ENCODE measurements around the gene HIVEP2.

Gene HIVEP2

DNA sequence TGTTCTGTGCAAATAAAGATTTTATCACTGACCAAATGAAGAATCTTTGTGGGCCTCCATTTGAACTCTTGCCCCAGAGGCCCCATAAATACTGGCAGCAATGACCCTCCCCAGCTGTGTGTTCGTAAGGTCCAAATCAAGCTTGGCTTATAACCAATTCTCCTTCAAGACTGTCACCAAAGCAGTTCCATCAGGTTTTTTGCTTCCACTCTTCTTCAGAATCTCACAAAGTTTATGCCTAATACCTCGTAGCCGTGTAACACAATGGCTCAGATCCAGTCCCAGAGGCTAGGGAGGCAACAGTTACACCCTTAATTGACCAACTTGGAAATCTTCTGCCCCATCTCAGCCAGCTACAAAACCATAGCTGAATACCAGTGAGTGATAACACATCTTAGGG, 120.5 kb downstream of the HIVEP2 start:
- TF ChIP-seq, protein P1, sequence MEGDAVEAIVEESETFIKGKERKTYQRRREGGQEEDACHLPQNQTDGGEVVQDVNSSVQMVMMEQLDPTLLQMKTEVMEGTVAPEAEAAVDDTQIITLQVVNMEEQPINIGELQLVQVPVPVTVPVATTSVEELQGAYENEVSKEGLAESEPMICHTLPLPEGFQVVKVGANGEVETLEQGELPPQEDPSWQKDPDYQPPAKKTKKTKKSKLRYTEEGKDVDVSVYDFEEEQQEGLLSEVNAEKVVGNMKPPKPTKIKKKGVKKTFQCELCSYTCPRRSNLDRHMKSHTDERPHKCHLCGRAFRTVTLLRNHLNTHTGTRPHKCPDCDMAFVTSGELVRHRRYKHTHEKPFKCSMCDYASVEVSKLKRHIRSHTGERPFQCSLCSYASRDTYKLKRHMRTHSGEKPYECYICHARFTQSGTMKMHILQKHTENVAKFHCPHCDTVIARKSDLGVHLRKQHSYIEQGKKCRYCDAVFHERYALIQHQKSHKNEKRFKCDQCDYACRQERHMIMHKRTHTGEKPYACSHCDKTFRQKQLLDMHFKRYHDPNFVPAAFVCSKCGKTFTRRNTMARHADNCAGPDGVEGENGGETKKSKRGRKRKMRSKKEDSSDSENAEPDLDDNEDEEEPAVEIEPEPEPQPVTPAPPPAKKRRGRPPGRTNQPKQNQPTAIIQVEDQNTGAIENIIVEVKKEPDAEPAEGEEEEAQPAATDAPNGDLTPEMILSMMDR (IDR thresholded peaks at IDR 0.05; ENCODE audit: insufficient read depth, low read depth, low read length, missing control alignments): no peak
- no peak overlapping the region for H3K4me3 ChIP-seq (ENCODE audit: low read length)
- no peak for DNase-seq (ENCODE audit: low read depth)

DNA sequence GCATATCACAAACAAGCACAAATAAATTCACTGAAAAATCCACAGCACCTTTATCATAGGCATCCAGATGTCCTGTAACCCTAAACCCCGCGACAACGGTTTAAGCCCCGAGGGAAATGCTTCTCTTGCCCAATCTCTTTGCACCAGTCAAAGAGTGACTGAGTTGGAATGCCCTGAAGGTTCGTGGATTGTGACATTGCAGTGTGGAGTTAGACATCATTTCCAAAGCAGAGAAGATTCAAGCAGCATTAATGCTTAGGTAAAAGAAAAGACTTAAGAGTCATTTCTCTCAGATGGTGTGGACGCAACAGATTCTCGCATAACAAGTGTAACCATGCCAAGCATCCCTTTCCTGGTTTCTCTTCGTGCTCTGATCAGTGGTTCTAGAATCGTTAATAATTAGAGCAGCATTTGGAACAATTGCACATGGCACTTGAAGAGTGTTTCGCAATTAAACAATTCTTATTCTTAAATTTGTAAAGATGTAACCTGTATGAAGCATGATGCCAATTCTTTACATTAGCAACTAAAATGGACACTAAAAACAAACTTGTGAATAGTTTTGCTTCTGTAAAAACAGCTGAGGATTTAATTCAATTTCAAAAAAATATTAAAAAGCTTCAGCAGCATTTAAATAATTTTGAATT, 121.6 kb downstream of the HIVEP2 start:
- no peak for DNase-seq (ENCODE audit: low read depth)
- H3K4me3 ChIP-seq (ENCODE audit: low read length): no peak overlapping the region
- TF ChIP-seq, protein P1 (IDR thresholded peaks at IDR 0.05; ENCODE audit: insufficient read depth, low read depth, low read length, missing control alignments): no peak

DNA sequence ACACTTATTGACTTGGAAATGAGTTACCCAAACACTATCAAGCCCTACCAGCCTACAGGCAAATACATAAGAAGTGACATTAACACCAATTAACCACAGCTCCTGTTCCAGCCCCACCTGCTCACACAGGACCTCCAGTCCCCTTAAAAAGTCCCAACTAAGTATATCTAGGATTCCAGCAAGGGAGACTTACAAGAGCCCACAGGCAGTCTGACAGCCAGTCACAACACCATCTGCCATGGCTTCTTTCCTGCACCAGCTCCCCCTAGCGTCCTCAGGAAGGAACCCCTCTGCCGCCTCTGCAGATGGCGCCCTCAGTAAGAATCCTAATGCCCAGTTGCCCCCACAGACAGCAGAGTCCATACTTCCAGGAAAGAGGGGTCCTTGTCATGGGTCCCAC, 122.1 kb downstream of the HIVEP2 start:
- no peak for DNase-seq (ENCODE audit: low read depth)

DNA sequence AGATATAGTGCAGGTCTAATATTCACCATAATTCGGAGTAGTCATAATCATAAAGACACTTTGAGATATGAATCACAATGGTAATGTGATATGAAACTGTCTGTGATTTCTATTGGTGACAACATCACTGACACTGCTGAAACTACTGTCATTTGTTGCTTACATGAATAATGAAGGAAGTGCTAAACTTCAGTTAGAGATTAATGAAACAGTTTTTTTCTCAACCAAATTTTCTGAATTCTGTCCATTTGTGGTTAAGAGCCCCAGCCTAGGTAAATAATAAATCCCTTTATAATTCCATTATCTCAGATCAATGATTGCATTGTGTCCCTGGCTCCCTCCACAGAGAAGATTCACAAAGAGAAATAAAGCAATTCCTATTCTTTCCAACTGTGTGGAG, 122.6 kb downstream of the HIVEP2 start:
- no peak for DNase-seq (ENCODE audit: low read depth)

More for the DNA sequence above, 122.1 kb downstream of the HIVEP2 start:
- TF ChIP-seq, protein P1 (IDR thresholded peaks at IDR 0.05; ENCODE audit: insufficient read depth, low read depth, low read length, missing control alignments): peak; percentile 45
- H3K4me3 ChIP-seq (ENCODE audit: low read length): no peak overlapping the region

DNA sequence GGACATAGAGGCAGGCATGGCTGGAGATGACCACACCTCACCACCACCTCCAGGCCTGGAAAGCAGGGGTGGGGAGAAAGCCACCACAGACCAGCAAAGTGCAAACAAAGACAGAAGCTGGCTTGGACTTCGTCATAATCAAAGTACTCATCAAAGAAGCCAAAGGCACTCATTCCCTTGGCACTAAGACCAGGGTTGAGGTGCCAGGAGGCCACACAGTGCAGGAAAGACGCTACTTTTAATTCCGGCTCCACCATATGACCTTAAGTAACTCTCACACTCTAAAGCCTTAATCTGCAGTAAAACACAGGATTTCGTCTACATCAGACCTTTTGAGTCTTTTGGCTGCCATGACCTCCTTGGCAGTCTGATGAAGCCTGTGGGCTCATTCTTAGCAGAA, 123.1 kb downstream of the HIVEP2 start:
- H3K4me3 ChIP-seq (ENCODE audit: low read length): no peak overlapping the region
- TF ChIP-seq, protein P1 (IDR thresholded peaks at IDR 0.05; ENCODE audit: insufficient read depth, low read depth, low read length, missing control alignments): no peak
- DNase-seq (ENCODE audit: low read depth): no peak

More for the DNA sequence above, 122.6 kb downstream of the HIVEP2 start:
- TF ChIP-seq, protein P1 (IDR thresholded peaks at IDR 0.05; ENCODE audit: insufficient read depth, low read depth, low read length, missing control alignments): no peak
- no peak overlapping the region for H3K4me3 ChIP-seq (ENCODE audit: low read length)

DNA sequence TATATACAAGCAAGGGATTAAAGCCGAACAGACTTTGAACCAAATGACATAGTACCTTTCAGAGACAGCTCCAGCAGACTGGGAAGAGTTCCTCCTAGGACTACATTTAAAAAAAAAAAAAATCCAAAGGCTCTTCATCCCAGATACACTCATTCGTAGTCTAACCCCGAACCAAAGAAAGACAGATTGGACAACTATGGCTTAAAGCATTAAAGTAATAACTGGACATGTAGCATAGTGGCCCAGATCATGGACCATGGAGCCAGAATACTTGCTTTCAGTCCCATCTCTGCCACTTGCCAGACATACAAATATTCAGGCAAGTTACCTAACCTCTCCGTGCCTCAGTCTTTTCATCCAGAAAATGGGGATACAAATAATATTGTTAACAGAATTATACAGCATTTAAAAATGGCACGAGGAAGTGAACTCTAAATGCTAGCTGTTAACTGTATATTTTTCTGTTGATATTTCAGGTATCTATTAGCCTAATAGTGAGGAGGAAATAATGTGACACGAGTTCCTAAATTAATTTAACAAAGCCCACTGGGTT, 123.7 kb downstream of the HIVEP2 start:
- TF ChIP-seq, protein P1 (IDR thresholded peaks at IDR 0.05; ENCODE audit: insufficient read depth, low read depth, low read length, missing control alignments): no peak
- H3K4me3 ChIP-seq (ENCODE audit: low read length): no peak overlapping the region
- DNase-seq (ENCODE audit: low read depth): no peak
